CD14-positive monocyte (primary cell): ENCODE measurements around the gene SHROOM4. TPM values are rescaled to one million over a fixed set of nuclear protein-coding genes. Genes with fewer than 3 reads are reported as not detected.

Experiments
- DNase-seq, 3 donors: peaks; one replicate each; pipeline ENCODE4 v3.0.0-alpha.2; 2011 to 2022
- H2AFZ ChIP-seq: 2 replicates; pipeline ENCODE4 v1.6.0; 2012; ENCODE audit warnings: mild to moderate bottlenecking, low read depth, low read length, inconsistent platforms; ENCODE audit not compliant: insufficient read depth, poor library complexity, severe bottlenecking
- H3K27ac ChIP-seq, 2 donors: 1 replicate in 1 of 2; 2 replicates in 1 of 2; pipeline ENCODE4 v1.5.1; 2012 to 2013; ENCODE audit warnings: low read length in 2 of 2, control low read depth in 1 of 2, inconsistent platforms in 1 of 2, low read depth in 1 of 2, mild to moderate bottlenecking in 1 of 2
- H3K27me3 ChIP-seq, 2 donors: one replicate each; pipeline versions ENCODE4 v1.6.0 to v1.6.1; 2011 to 2013; ENCODE audit warnings: low read length in 2 of 2; ENCODE audit not compliant: control insufficient read depth in 2 of 2, insufficient read depth in 2 of 2
- H3K36me3 ChIP-seq, 2 donors: replicated peaks in 1 of 2; 1 replicate in 1 of 2; 2 replicates in 1 of 2; pipeline versions ENCODE4 v1.5.1 to v1.6.1; 2012 to 2013; ENCODE audit warnings: low read length in 2 of 2, control low read depth in 1 of 2, inconsistent platforms in 1 of 2, mild to moderate bottlenecking in 1 of 2; ENCODE audit not compliant: insufficient read depth in 2 of 2, control insufficient read depth in 1 of 2
- H3K4me1 ChIP-seq, 2 donors: 1 replicate in 1 of 2; 2 replicates in 1 of 2; pipeline versions ENCODE4 v1.5.1 to v1.6.1; 2012 to 2013; ENCODE audit warnings: low read length in 2 of 2, control low read depth in 1 of 2, inconsistent platforms in 1 of 2, mild to moderate bottlenecking in 1 of 2, moderate library complexity in 1 of 2; ENCODE audit not compliant: insufficient read depth in 2 of 2, control insufficient read depth in 1 of 2
- H3K4me2 ChIP-seq: replicated peaks from 2 replicates; pipeline ENCODE3; 2012; ENCODE audit warnings: low read length, moderate library complexity, mild to moderate bottlenecking; ENCODE audit not compliant: poor library complexity, severe bottlenecking; ENCODE audit errors: extremely low read depth
- H3K4me3 ChIP-seq, 3 experiments: fragments of 200-600 bp in 1 of 3; sonication (generic) in 1 of 3; replicated peaks in 1 of 3; 1 replicate in 2 of 3; 2 replicates in 1 of 3; pipeline ENCODE4 v1.5.1; 2011 to 2013; ENCODE audit warnings: low read length in 3 of 3, mild to moderate bottlenecking in 3 of 3, control low read depth in 2 of 3, low read depth in 2 of 3, inconsistent platforms in 1 of 3, moderate library complexity in 1 of 3
- H3K79me2 ChIP-seq: 2 replicates; pipeline ENCODE4 v1.6.0; 2012; ENCODE audit warnings: mild to moderate bottlenecking, control low read depth, inconsistent platforms, low read length, moderate library complexity; ENCODE audit not compliant: insufficient read depth
- H3K9ac ChIP-seq: 2 replicates; pipeline ENCODE4 v1.6.0; 2017; ENCODE audit warnings: low read length, mild to moderate bottlenecking; ENCODE audit not compliant: insufficient read depth, poor library complexity, severe bottlenecking
- H3K9me3 ChIP-seq, 2 donors: replicated peaks in 1 of 2; 1 replicate in 1 of 2; 2 replicates in 1 of 2; pipeline versions ENCODE4 v1.5.1 to v1.6.1; 2012 to 2013; ENCODE audit warnings: low read length in 2 of 2, control low read depth in 1 of 2; ENCODE audit not compliant: control insufficient read depth in 1 of 2, insufficient read depth in 1 of 2
- H4K20me1 ChIP-seq: 2 replicates; pipeline ENCODE4 v1.6.0; 2012; ENCODE audit warnings: mild to moderate bottlenecking, low read length, control low read depth, moderate library complexity; ENCODE audit not compliant: insufficient read depth
- H3K27ac Mint-ChIP-seq, 7 donors: one replicate each; pipeline ENCODE4 v1.8.0; 2020; ENCODE audit warnings: mild to moderate bottlenecking in 7 of 7, mixed read lengths in 7 of 7, moderate library complexity in 6 of 7, inconsistent platforms in 2 of 7
- H3K27me3 Mint-ChIP-seq, 3 donors: one replicate each; pipeline ENCODE4 v1.8.0; 2021 to 2022; ENCODE audit warnings: low read depth in 3 of 3, mild to moderate bottlenecking in 3 of 3, mixed read lengths in 3 of 3, moderate library complexity in 3 of 3, inconsistent platforms in 1 of 3
- H3K36me3 Mint-ChIP-seq, 2 donors: one replicate each; pipeline ENCODE4 v1.8.0; 2020; ENCODE audit warnings: mixed read lengths in 2 of 2, inconsistent platforms in 1 of 2, mild to moderate bottlenecking in 1 of 2
- H3K4me1 Mint-ChIP-seq: one replicate; pipeline ENCODE4 v1.8.0; 2020; ENCODE audit warnings: mild to moderate bottlenecking, mixed read lengths
- H3K4me3 Mint-ChIP-seq, 2 donors: one replicate each; pipeline ENCODE4 v1.8.0; 2020; ENCODE audit warnings: mild to moderate bottlenecking in 2 of 2, mixed read lengths in 2 of 2, moderate library complexity in 1 of 2
- H3K9me3 Mint-ChIP-seq, 7 donors: one replicate each; pipeline ENCODE4 v1.8.0; 2020 to 2022; ENCODE audit warnings: mixed read lengths in 7 of 7, mild to moderate bottlenecking in 6 of 7, moderate library complexity in 6 of 7, inconsistent platforms in 2 of 7
- CTCF ChIP-seq: fragments of 200-600 bp; IDR thresholded peaks from one replicate; pipeline ENCODE4 v1.8.0; 2022; ENCODE audit warnings: antibody characterized with exemption, mild to moderate bottlenecking
- WGBS: methylation state at CpG from one replicate; pipeline ENCODE4 v1.1.5; 2013; ENCODE audit warnings: missing lambda C conversion rate; ENCODE audit not compliant: insufficient coverage; 5-methylcytosine and 5-hydroxymethylcytosine counted together
- intact Hi-C, 2 donors: fragments of 100-400 bp; cut with micrococcal nuclease; formaldehyde crosslinking; loops; one replicate each; pipeline versions ENCODE4 v1.15.0 to v1.15.1; 2023
- polyA plus RNA-seq, 3 donors: library from polyadenylated mRNA; depleted of rRNA in 1 of 3; unstranded in 2 of 3; stranded (reverse) in 1 of 3; fragments of 300-500 nt in 2 of 3; fragments of >200 nt in 1 of 3; fragmentation: Illumina TruSeq in 2 of 3; gene quantifications; 1 replicate in 2 of 3; 2 replicates in 1 of 3; pipeline ENCODE4 v1.2.3, GENCODE V29; 2012 to 2021

Gene SHROOM4
- polyA plus RNA-seq, 3 donors: under 0.01 TPM; not detected in 2

GRCh38 chrX:50779694-50780093 lies 34.3 kb downstream of the SHROOM4 start:
- H3K27me3 Mint-ChIP-seq: peaks cover 0 to 5% (median 0%) of the 10 kb centered on the region in 3 donors
- H3K9ac ChIP-seq: no peak overlapping the region
- WGBS: no CpG with 5 or more reads among the region's 2 CpGs
- no peak overlapping the region for H2AFZ ChIP-seq
- H3K4me3 Mint-ChIP-seq: no peak overlapping the region
- H3K4me2 ChIP-seq: no peak overlapping the region
- H3K36me3 Mint-ChIP-seq: no peaks in the 10 kb centered on the region
- no peaks in the 10 kb centered on the region for H3K4me1 Mint-ChIP-seq
- H3K36me3 ChIP-seq: no peaks in the 10 kb centered on the region
- no peaks in the 10 kb centered on the region for H3K4me1 ChIP-seq
- H3K9me3 ChIP-seq: no peaks in the 10 kb centered on the region
- no peaks in the 10 kb centered on the region for H3K79me2 ChIP-seq
- peaks cover 0 to 3% (median 0%) of the 10 kb centered on the region in 7 donors for H3K9me3 Mint-ChIP-seq
- H3K4me3 ChIP-seq: no peak overlapping the region
- intact Hi-C loops: no loop called here
- no peak for TF ChIP-seq CTCF
- no peaks in the 10 kb centered on the region for H4K20me1 ChIP-seq
- DNase-seq: no peak
- no peak overlapping the region for H3K27ac ChIP-seq
- H3K27ac Mint-ChIP-seq: no peak overlapping the region
- no peaks in the 10 kb centered on the region for H3K27me3 ChIP-seq

DNA sequence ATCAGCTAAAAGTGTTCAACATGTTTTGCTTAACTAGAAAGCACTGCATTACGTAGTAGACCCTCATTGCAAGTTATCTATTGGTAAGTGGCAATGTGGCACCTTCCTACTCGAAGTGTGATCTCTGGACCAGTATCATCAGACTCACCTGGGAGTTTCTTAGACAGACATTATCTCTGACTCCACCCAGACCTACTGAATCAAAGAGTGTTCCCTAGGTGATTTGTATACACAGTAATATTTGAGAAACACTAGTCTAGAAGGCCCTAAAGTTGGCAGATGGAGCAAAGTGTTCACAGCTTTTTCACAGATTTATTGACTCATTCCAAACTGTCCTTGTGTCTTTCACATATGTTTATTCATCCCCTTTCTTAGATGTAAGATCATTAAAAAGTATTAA lies 35.7 kb downstream of the SHROOM4 start:
- Mint-ChIP-seq H3K4me1 (no peaks in the 10 kb centered on the region), H3K4me3 (no peak overlapping the region), H3K27me3 (peaks cover 0 to 1% (median 0%) of the 10 kb centered on the region in 3 donors), H3K27ac (no peak overlapping the region), H3K9me3 (no peaks in the 10 kb centered on the region), H3K36me3 (no peaks in the 10 kb centered on the region)
- no peaks in the 10 kb centered on the region for H3K36me3 ChIP-seq
- no peak overlapping the region for H3K9ac ChIP-seq
- H2AFZ ChIP-seq: no peak overlapping the region
- H3K27ac ChIP-seq: no peak overlapping the region
- H3K4me2 ChIP-seq: no peak overlapping the region
- intact Hi-C loops: no loop called here
- H3K9me3 ChIP-seq: no peaks in the 10 kb centered on the region
- no peak overlapping the region for H3K4me3 ChIP-seq
- H3K27me3 ChIP-seq: no peaks in the 10 kb centered on the region
- no peaks in the 10 kb centered on the region for H4K20me1 ChIP-seq
- no peak for DNase-seq
- TF ChIP-seq CTCF: no peak
- WGBS: no CpG with 5 or more reads among the region's 2 CpGs
- H3K79me2 ChIP-seq: no peaks in the 10 kb centered on the region
- no peaks in the 10 kb centered on the region for H3K4me1 ChIP-seq
